Measurements from ENCODE around the gene NUDT12. TPM values are rescaled to one million over a fixed set of nuclear protein-coding genes. Genes with fewer than 3 reads are reported as not detected.

Gene NUDT12
- total RNA-seq, 1 experiment from 2014 or later = 11.3 TPM

DNA sequence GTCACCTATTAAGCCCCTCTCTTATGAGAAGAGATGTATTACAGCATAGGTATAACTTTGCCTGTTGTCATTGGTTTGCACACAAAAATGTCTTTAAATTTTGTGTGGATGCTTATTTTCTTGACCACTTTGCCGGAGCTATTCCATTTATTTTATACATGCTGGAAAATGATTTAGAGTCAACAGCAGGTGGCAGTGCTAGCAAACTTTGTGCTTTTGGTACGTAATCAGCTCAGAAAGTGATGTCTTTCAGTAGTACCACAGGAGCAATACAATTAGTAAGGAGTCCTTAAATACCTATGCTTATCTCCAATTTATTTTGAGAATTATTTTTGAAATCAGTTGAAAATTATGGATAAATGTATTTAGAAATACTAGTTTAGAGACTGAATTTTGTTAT lies 19.8 kb upstream of the NUDT12 start:
- H3K36me3 Mint-ChIP-seq (ENCODE audit: insufficient read depth in 1 of 3, low read depth in 3 of 3) = no peaks in the 10 kb centered on the region
- H3K4me1 Mint-ChIP-seq = peaks cover 8 to 11% of the 10 kb centered on the region in 2 experiments
- no peak overlapping the region for H2AFZ ChIP-seq (ENCODE audit: low read length)
- no peaks in the 10 kb centered on the region for H3K9me3 Mint-ChIP-seq
- no peak overlapping the region for H4K91ac ChIP-seq (ENCODE audit: insufficient read length, low read depth, low read length)
- no peak overlapping the region for H2AK5ac ChIP-seq (ENCODE audit: insufficient read length, low read length)
- no peak overlapping the region for H3K18ac ChIP-seq (ENCODE audit: insufficient read length, low read depth, low read length)
- TF ChIP-seq, protein P1, sequence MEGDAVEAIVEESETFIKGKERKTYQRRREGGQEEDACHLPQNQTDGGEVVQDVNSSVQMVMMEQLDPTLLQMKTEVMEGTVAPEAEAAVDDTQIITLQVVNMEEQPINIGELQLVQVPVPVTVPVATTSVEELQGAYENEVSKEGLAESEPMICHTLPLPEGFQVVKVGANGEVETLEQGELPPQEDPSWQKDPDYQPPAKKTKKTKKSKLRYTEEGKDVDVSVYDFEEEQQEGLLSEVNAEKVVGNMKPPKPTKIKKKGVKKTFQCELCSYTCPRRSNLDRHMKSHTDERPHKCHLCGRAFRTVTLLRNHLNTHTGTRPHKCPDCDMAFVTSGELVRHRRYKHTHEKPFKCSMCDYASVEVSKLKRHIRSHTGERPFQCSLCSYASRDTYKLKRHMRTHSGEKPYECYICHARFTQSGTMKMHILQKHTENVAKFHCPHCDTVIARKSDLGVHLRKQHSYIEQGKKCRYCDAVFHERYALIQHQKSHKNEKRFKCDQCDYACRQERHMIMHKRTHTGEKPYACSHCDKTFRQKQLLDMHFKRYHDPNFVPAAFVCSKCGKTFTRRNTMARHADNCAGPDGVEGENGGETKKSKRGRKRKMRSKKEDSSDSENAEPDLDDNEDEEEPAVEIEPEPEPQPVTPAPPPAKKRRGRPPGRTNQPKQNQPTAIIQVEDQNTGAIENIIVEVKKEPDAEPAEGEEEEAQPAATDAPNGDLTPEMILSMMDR (conservative IDR thresholded peaks at IDR 0.05) = peak; percentile 75
- no peak overlapping the region for H3K4me2 ChIP-seq (ENCODE audit: insufficient read depth, insufficient read length, low read length)
- H2BK20ac ChIP-seq (ENCODE audit: low read depth, low read length, poor library complexity, severe bottlenecking) = no peak overlapping the region
- H3K79me2 ChIP-seq (ENCODE audit: insufficient read depth, low read length) = no peaks in the 10 kb centered on the region
- no peak overlapping the region for H4K8ac ChIP-seq (replicated peaks; ENCODE audit: insufficient read length, low read depth, low read length)
- no peak overlapping the region for H3K4me3 Mint-ChIP-seq
- H3K56ac ChIP-seq (ENCODE audit: insufficient read length, low read depth, low read length) = no peak overlapping the region
- no peak overlapping the region for H2BK12ac ChIP-seq (ENCODE audit: insufficient read length, low read depth, low read length)
- no peaks in the 10 kb centered on the region for H3K27me3 ChIP-seq (ENCODE audit: insufficient read depth, low read length)
- WGBS (ENCODE audit: extremely low coverage, insufficient read length, low lambda C conversion rate) = no CpG with 5 or more reads among the region's 2 CpGs
- H3K4ac ChIP-seq (ENCODE audit: low read depth, low read length) = no peak overlapping the region
- no peak overlapping the region for H3K9ac ChIP-seq (ENCODE audit: extremely low read depth, insufficient read length, low read length)
- DNase-seq = peak; percentile 35
- no peak overlapping the region for H2BK15ac ChIP-seq (ENCODE audit: low read depth, low read length)
- H3K14ac ChIP-seq (ENCODE audit: insufficient read depth, low read length) = no peak overlapping the region
- H4K5ac ChIP-seq (ENCODE audit: insufficient read length, low read depth, low read length) = no peak overlapping the region
- no peaks in the 10 kb centered on the region for H3K9me3 ChIP-seq (ENCODE audit: control insufficient read depth, low read depth, low read length)
- H4K20me1 ChIP-seq (ENCODE audit: control insufficient read depth, insufficient read depth, insufficient read length) = no peaks in the 10 kb centered on the region
- H3T11ph ChIP-seq (ENCODE audit: low read length) = no peak overlapping the region
- no peak overlapping the region for H2BK120ac ChIP-seq (ENCODE audit: low read depth, low read length, poor library complexity, severe bottlenecking)
- H3K27me3 Mint-ChIP-seq (ENCODE audit: low read depth) = no peaks in the 10 kb centered on the region
- no peaks in the 10 kb centered on the region for H3K79me1 ChIP-seq (ENCODE audit: insufficient read depth, low read depth, low read length, poor library complexity, severe bottlenecking)
- H2BK5ac ChIP-seq (ENCODE audit: insufficient read length, low read length) = no peak overlapping the region
- no peaks in the 10 kb centered on the region for H3K4me1 ChIP-seq (ENCODE audit: insufficient read depth, low read length)
- no peaks in the 10 kb centered on the region for H3K23me2 ChIP-seq (ENCODE audit: insufficient read length, low read depth, low read length, poor library complexity, severe bottlenecking)
- H3K27ac Mint-ChIP-seq = no peak overlapping the region
- H3K23ac ChIP-seq (ENCODE audit: insufficient read length, low read depth, low read length) = no peak overlapping the region
- no peak overlapping the region for H3K27ac ChIP-seq (ENCODE audit: insufficient read length, low read depth, low read length)

Data from H9 (cell line).